ENCODE results near the gene SLC9A8.
"Not testable (repeated sequence)": the region's sequence is repeated elsewhere in the genome, so short reads cannot be mapped to it uniquely, and the experiment has no call there.

The SLC9A8 gene

DNA sequence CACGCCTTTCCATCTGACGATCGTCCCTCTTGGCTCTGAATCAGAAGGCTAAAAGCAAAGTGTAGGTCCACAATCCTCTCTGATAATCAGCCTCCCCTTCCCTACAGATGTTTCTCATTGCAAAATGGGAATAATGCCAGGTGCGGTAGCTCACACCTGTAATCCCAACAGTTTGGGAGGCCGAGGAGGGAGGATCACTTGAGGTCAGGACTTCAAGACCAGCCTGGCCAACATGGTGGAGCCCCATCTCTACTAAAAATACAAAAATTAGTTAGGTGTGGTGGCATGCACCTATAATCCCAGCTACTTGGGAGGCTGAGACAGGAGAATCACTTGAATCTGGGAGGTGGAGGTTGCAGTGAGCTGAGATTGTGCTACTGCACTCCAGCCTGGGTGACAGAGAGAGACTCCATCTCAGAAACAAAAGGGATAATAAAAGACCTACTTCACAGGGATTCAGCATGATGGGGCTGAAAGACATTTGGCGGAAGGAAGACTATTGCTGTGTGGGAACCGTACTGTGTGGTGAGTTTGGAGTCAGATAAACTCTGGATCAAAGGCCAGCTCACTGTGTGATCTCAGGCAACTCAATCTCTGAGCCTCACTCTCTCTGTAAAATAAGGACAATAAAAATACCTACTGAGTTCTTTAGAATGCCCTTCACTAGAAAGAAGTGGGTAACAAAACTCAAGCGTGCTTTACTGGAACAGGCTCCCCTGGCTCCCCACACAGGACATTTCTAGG lies 15.9 kb upstream of the SLC9A8 start:
- no peak overlapping the region for H3K27ac Mint-ChIP-seq
- no peak for ATAC-seq
- H3K9me3 Mint-ChIP-seq: no peaks in the 10 kb centered on the region
- H3K4me1 Mint-ChIP-seq: peaks cover 15% of the 10 kb centered on the region
- no peak for DNase-seq
- H3K27me3 Mint-ChIP-seq: peaks cover 21% of the 10 kb centered on the region
- H3K4me3 Mint-ChIP-seq: no peak overlapping the region

DNA sequence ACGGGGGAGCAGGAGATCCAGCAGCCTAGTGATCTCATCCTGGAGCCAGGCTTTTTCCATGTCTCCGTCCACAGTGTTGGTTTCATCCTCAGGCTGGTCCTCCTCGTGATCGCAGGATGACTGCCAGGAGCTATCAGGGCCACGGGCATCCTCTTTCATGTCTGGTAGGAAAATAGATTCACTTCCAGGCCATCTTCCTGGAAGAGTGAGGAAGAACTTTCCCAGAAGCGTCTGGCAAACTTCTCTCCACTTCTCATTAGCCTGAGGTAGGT lies 15.3 kb upstream of the SLC9A8 start:
- no peaks in the 10 kb centered on the region for H3K9me3 Mint-ChIP-seq
- H3K4me3 Mint-ChIP-seq: no peak overlapping the region
- H3K4me1 Mint-ChIP-seq: peaks cover 20% of the 10 kb centered on the region
- H3K27me3 Mint-ChIP-seq: peaks cover 20% of the 10 kb centered on the region
- DNase-seq (no peak), ATAC-seq (no peak)
- no peak overlapping the region for H3K27ac Mint-ChIP-seq

DNA sequence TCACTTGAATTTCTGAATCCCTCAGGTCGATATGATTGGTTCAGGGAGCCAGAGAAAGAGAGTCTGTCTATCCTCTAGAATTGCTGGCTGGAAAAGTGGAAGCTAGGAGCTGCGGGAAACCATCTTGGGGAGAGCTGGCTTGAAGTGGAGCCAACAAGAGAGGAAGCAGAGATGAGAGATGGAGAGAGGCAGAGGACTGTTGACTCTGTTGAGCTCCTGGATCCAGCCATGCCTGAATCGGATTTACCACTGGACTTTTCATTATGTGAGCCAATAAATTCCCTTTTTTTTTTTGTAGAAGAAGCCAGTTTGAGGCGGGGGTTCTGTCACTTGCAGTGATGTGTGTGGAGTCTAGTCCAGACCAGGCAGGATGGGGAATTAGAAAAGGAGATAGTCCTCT lies 13.9 kb upstream of the SLC9A8 start:
- Mint-ChIP-seq H3K27ac (no peak overlapping the region), H3K4me3 (no peak overlapping the region), H3K4me1 (peaks cover 28% of the 10 kb centered on the region), H3K27me3 (peaks cover 20% of the 10 kb centered on the region), H3K9me3 (no peaks in the 10 kb centered on the region)
- no peak for DNase-seq
- ATAC-seq: no peak

DNA sequence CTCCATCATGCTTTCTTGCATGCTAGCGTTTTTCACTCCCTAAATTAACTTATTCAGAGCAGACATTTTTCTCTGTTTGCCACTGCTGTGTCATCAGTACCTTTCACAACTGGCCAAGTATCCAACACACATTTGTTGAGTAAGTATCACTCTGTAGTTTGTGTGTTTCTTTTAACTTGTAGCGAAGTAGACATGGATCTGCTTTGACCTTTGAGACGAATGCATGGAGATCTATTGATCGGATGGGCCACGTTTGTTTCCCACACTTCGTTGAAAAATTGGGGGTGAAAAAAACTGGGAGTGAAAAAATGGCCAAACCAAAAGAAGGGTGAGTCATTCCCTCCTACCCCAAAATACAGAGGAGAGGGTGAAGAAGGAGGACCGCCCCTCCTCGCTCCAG lies 12.9 kb upstream of the SLC9A8 start:
- Mint-ChIP-seq H3K9me3 (no peaks in the 10 kb centered on the region), H3K27me3 (peaks cover 20% of the 10 kb centered on the region), H3K4me3 (no peak overlapping the region)

DNA sequence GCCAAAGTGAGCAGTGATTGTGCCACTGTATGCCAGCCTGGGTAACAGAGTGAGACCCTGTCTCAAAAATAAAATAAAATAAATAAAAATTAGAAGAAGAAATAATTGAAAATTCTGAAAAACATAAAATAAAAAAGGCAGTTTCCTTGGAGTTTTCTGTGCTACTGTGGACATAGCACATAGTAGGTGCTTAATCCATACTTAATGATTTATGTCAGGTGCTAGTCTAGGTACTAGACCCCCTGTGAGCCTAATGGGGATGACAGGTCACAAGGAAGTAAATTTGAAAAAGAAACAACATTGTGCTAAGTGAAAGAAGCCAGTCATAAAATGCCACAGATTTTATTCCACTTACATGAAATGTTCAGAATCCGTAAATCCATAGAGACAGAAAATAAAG lies 9.2 kb upstream of the SLC9A8 start:
- Mint-ChIP-seq H3K27ac (peak overlapping the region in 1 of 2 donors; percentile 36), H3K9me3 (no peaks in the 10 kb centered on the region), H3K4me3 (no peak overlapping the region), H3K27me3 (peaks cover 6% of the 10 kb centered on the region), H3K4me1 (peaks cover 61% of the 10 kb centered on the region)
- ATAC-seq: no peak
- no peak for DNase-seq

More for the DNA sequence above, 12.9 kb upstream of the SLC9A8 start:
- peaks cover 34% of the 10 kb centered on the region for H3K4me1 Mint-ChIP-seq
- no peak overlapping the region for H3K27ac Mint-ChIP-seq
- ATAC-seq (no peak), DNase-seq (no peak)

DNA sequence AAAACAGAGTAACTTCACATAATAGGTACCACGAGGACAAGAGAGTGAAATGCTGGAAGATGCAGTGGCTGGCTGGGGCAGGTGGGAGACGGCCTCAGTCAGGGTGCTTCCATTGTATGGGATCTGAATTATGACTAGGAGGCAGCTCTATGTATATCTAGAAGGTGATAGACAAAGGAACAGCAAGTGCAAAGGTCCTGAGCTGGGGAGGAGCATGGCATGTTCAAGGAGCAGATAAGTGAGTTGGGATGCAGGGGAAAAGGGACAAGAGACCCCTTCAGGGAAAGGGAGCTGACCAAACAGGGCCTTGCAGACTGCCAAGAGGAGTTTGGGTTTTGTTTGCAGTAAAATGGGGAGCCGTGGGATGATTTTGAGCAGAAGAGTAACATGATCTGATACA lies 8.3 kb upstream of the SLC9A8 start:
- no peak overlapping the region for H3K27ac Mint-ChIP-seq
- H3K4me1 Mint-ChIP-seq: peaks cover 61% of the 10 kb centered on the region
- peak overlapping the region in 1 of 2 donors; percentile 29 for H3K4me3 Mint-ChIP-seq
- H3K9me3 Mint-ChIP-seq: no peaks in the 10 kb centered on the region
- DNase-seq (no peak), ATAC-seq (no peak)
- H3K27me3 Mint-ChIP-seq: no peaks in the 10 kb centered on the region

DNA sequence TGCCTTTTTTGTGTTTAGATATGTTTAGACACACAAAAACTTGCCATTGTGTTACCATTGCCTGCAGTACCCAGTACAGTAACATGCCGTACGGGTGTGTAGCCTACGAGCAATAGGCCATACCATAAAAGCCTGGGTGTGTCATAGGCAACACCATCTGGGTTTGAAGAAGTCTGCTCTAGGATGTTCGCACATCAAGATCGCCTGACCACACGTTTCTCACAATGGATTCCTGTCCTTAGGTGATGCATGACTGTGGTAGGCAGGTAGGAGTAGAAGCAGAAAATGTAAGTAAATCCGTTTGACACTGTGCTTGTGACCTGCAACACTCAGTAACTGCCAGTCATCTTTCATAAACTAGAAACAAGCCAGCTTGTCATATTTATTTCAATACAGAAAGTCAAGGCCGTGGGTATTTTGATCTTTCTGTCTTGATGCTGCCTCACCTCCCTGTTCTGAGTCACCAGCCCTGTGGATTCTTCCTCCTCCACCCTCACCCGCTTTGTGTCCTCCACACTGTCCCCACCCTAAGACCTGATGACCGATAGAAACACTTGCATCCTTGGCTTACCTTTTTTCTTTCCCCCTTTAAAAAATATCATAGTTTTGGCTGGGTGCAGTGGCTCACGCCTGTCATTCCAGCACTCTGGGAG lies 7.3 kb upstream of the SLC9A8 start:
- H3K4me1 Mint-ChIP-seq: peaks cover 60% of the 10 kb centered on the region
- not testable (repeated sequence) for H3K27ac Mint-ChIP-seq, H3K27me3 Mint-ChIP-seq, H3K9me3 Mint-ChIP-seq, H3K4me3 Mint-ChIP-seq
- DNase-seq (peak; percentile 53 to 76), ATAC-seq (peak; percentile 94)

DNA sequence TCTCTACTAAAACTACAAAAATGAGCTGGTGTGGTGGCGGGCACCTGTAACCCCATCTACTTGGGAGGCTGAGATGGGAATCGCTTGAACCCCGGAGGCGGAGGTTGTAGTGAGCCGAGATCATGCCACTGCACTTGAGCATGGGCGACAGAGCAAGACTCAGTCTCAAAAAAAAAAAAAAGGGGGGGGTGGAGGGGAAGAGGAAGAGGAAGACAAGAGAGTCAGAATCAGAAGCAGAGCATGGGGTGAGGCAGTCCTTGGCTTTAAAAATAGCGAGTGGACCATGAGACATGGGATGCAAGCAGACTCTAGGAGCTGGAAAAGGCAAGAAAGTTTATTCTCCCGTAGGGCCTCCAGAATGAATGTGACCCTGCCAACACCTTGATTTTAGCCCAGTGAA lies 3.9 kb upstream of the SLC9A8 start:
- Mint-ChIP-seq H3K4me3 (no peak overlapping the region), H3K27ac (no peak overlapping the region)

DNA sequence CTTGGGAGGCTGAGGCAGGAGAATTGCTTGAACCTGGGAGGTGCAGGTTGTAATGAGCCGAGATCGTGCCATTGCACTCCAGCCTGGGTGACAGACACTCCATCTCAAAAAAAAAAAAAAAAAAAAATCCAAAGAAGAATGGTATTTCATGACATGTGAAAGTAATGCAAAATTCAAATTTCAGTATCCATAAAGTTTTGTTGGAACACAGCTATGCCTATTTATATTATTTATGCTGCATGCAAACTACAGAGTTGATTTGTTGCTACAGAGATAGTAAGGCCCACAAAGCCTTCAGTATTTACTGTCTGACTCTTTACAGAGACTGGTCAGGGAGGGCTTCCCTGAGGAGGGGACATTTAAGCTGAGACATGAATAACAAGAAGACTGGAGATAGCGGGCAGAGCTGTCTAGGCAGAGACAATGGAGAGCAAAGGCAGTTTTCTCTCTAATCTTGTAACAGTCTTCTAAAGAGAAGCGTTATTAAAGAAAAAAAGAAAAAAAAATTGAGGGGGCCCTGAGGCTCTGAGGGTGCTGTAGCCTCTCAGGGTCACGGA lies 2.7 kb upstream of the SLC9A8 start:
- H3K27ac Mint-ChIP-seq: no peak overlapping the region
- ATAC-seq (no peak), DNase-seq (no peak)
- H3K4me1 Mint-ChIP-seq: peaks cover 55% of the 10 kb centered on the region
- H3K27me3 Mint-ChIP-seq: no peaks in the 10 kb centered on the region
- H3K4me3 Mint-ChIP-seq: no peak overlapping the region
- no peaks in the 10 kb centered on the region for H3K9me3 Mint-ChIP-seq

More for the DNA sequence above, 3.9 kb upstream of the SLC9A8 start:
- no peaks in the 10 kb centered on the region for H3K27me3 Mint-ChIP-seq
- no peaks in the 10 kb centered on the region for H3K9me3 Mint-ChIP-seq
- no peak for ATAC-seq
- no peak for DNase-seq
- peaks cover 52% of the 10 kb centered on the region for H3K4me1 Mint-ChIP-seq

DNA sequence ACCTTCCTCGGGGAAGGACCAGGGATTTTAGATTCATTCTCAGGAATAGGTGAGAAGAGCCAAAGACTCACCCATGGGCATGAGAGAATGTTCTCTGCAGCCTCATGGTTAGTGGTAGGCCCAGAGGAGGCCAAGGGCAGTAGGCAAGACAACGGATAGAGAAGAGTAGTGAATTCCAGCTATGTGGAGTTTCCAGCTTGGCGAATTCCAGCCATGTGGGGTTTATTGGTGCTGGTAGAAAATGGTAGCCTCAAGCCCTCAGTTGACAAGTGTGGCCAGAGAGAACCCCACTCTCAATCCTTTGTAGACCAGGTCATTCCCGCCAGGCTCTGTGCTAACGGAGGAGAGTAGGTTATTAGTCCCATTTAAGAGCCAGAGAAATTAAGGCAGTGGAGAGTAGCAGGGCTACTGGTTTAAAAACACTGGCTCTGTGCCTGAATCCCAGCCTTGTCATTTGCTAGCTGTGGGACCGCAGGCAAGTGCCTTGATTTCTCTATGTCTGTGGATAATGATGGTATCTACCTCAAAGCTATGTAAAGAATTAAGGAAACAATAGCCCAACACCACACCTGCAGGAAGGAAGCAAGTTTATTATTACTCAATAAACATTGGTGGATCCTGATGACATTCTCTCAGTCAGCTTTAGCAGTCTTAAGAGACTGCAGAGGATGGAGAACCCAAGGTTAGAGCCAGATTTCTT lies 2.0 kb upstream of the SLC9A8 start:
- no peak overlapping the region for H3K27ac Mint-ChIP-seq
- peaks cover 52% of the 10 kb centered on the region for H3K4me1 Mint-ChIP-seq
- H3K4me3 Mint-ChIP-seq: no peak overlapping the region
- H3K27me3 Mint-ChIP-seq: no peaks in the 10 kb centered on the region
- H3K9me3 Mint-ChIP-seq: no peaks in the 10 kb centered on the region
- no peak for ATAC-seq
- DNase-seq: no peak

DNA sequence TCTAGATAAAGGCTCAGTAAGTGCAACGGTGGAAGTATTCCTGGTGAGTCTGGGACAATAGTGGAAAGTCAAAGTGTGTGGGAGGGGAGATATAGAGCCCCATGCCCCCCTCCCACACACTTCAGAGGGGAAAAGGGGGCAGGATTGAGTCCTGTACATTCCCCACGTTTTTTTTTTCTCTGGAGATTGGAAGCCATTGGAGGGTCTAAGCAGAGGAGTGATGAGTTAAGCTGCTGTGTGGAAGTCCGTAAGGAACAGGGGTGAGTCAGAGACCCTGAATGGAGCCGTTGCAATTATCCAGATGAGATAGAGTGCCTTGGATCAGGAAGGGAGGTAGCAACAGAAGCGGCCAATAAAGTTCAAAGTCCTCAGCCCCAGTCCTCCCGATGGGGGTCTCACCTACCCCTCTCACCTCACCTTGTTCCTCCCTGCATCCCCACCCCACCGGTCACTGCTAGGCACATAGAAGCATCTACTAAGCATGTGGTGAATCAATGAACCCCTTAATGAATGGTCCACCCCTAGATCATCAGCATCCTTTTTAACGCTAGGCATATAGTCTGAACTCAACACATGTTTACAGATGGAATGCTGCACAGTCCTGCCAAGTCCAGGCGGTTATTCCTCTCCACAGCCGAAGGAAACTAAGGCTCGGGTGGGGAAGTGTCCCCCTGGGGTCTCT lies 662 bp upstream of the SLC9A8 start:
- H3K9me3 Mint-ChIP-seq: no peaks in the 10 kb centered on the region
- ATAC-seq (peak; percentile 33), DNase-seq (no peak)
- peak overlapping the region in 1 of 2 donors; percentile 11 for H3K27ac Mint-ChIP-seq
- H3K4me3 Mint-ChIP-seq: peak overlapping the region; percentile 92 to 98
- peaks cover 42% of the 10 kb centered on the region for H3K4me1 Mint-ChIP-seq
- H3K27me3 Mint-ChIP-seq: no peaks in the 10 kb centered on the region

DNA sequence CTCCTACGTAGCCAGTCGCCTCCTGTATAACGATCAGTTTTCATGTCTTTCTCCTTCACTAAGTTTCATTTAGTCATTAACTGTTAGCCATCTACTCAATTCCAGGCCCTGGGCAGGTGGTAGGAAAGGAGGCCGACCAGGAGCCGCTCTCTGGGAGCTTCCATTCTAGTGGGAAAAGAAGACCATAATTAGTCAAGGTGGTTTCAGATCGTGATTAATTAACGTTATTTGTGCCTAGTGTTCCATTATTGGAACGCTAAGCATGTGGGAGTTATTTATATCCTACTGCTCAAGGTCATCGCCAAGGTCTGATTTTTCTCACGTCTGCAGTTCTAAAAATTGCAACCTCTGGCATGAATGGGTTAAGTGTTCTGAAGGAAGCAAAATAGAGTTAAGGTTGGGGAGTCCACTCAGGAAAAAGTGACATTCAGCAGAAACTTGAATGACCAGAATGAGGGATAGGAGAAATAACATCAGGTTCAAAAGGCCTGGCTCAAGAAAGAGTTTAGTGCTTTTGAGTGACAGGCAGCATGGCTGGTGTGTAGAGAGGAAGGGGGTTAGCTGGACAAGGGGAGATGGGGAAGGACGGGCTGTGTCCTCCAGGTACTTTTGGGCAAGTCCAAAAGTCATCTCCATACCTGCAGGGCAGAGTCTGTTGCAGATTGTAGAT lies 812 bp downstream of the SLC9A8 start:
- ATAC-seq (no peak), DNase-seq (no peak)
- Mint-ChIP-seq H3K4me3 (peak overlapping the region; percentile 92 to 98), H3K27me3 (no peaks in the 10 kb centered on the region), H3K9me3 (no peaks in the 10 kb centered on the region), H3K27ac (peak overlapping the region; percentile 61 to 97), H3K4me1 (peaks cover 35% of the 10 kb centered on the region)

DNA sequence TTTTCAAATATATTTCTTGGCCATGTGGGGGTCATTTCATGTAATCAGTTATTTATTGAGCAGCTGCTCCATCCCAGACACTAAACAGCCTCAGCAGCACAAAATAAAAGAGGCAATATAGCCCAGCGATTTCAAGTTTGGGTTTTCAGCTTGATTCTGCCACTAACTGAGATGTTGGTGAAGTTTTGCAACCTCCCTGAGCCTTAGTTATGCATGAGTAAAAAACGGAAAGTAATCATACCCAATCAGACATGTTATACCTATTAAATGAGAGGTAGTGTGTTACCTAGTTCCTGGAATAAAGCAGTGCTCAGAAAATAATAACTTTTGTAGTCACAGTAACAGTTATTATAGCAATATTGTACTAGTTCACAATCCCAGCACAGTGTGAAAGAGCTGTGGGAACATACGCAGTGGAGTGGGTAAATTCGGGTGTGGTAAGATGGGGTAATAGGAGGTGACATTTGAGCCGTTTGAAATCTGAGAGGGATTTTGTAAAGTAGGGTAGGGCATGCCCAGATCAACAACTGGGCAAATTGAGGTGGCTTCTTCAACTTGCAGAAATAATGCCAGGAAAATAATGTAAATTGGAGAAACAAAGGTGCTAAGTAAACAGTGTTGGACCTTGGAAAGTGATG lies 1.5 kb downstream of the SLC9A8 start:
- Mint-ChIP-seq H3K9me3 (no peaks in the 10 kb centered on the region), H3K4me1 (peaks cover 35% of the 10 kb centered on the region), H3K27ac (peak overlapping the region; percentile 61 to 97), H3K27me3 (no peaks in the 10 kb centered on the region), H3K4me3 (peak overlapping the region; percentile 92 to 98)
- ATAC-seq (no peak), DNase-seq (no peak)

DNA sequence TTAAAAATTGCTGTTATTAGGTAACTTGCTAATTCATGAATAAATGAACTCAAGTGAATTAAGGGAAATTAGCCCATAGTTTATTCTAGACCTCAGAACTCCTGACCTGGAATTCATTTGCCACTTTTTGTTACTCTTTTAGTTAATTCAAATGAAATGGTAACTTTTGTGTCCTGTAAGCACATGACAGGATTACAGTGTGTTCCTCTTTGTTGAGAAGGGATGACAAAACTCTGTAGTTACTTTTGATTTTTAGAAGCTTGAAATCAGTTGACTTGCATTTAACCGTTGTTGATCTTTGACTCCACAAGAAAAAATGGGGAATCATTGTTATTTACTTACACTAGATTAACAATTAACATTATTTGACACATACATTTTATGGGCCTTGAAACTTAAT lies 6.2 kb downstream of the SLC9A8 start:
- Mint-ChIP-seq H3K9me3 (peaks cover 0 to 5% of the 10 kb centered on the region in 2 donors), H3K27me3 (no peaks in the 10 kb centered on the region), H3K4me1 (peaks cover 42% of the 10 kb centered on the region), H3K27ac (no peak overlapping the region), H3K4me3 (no peak overlapping the region)
- ATAC-seq (no peak), DNase-seq (no peak)

DNA sequence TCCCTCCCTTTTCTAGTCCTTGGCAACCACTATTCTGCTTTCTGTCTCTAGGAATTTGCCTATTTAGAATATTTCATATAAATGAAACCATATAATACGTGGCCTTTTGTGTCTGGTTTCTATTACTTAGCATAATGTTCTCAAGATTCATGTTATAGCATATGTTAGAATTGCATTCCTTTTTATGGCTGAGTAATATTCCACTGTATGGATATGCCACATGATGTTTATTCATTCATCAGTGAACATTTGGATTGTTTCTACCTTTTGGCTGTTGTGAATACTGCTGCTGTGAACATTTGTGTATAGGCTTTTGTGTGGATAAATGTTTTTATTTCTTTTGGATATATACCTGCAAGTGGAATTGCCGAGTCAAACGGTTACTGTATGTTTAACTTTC lies 7.1 kb downstream of the SLC9A8 start:
- Mint-ChIP-seq H3K27me3 (no peaks in the 10 kb centered on the region), H3K27ac (no peak overlapping the region), H3K4me1 (peaks cover 37% of the 10 kb centered on the region), H3K4me3 (no peak overlapping the region), H3K9me3 (peaks cover 0 to 5% of the 10 kb centered on the region in 2 donors)
- ATAC-seq: no peak
- no peak for DNase-seq
